ENCODE data around the gene EP400.

DNA sequence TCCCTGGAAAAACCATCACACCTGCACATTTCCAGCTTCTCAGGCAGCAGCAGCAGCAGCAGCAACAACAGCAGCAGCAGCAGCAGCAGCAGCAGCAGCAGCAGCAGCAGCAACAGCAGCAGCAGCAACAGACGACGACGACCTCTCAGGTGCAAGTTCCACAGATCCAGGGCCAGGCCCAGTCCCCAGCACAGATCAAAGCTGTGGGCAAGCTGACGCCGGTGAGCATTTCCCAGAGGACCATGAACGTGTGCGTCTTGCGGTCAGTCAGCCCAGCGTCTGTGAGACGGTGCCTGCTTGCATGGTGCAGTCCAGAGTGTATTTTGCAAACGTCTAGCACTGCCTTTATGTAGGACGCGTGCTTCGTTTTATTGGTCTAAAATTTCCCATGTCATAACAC is 112.7 kb downstream of the EP400 start:
- TF ChIP-seq, protein P1, sequence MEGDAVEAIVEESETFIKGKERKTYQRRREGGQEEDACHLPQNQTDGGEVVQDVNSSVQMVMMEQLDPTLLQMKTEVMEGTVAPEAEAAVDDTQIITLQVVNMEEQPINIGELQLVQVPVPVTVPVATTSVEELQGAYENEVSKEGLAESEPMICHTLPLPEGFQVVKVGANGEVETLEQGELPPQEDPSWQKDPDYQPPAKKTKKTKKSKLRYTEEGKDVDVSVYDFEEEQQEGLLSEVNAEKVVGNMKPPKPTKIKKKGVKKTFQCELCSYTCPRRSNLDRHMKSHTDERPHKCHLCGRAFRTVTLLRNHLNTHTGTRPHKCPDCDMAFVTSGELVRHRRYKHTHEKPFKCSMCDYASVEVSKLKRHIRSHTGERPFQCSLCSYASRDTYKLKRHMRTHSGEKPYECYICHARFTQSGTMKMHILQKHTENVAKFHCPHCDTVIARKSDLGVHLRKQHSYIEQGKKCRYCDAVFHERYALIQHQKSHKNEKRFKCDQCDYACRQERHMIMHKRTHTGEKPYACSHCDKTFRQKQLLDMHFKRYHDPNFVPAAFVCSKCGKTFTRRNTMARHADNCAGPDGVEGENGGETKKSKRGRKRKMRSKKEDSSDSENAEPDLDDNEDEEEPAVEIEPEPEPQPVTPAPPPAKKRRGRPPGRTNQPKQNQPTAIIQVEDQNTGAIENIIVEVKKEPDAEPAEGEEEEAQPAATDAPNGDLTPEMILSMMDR (IDR thresholded peaks at IDR 0.05; ENCODE audit: low read depth, low read length), result no peak
- TF ChIP-seq EZH2phosphoT487 (IDR thresholded peaks at IDR 0.05; ENCODE audit: low read depth), result no peak

Data from OCI-LY3 (cell line).